Heart left ventricle (tissue), 16 donors: ENCODE measurements around the gene SLC6A13. TPM values are rescaled to one million over a fixed set of nuclear protein-coding genes. Genes with fewer than 3 reads are reported as not detected.
A peak's percentile ranks its signal among the peaks of the same experiment; 100 is the strongest.

Experiments used
- ATAC-seq, 4 donors: fragments of 200-7000 bp; cut with Tn5 transposase; one replicate each; pipeline ENCODE4 v1.9.1; 2020 to 2022; ENCODE audit warnings: moderate library complexity in 4 of 4, mild to moderate bottlenecking in 3 of 4, moderate number of reproducible peaks in 1 of 4
- DNase-seq, 5 donors: peaks; one replicate each; pipeline ENCODE4 v3.0.0-alpha.2; 2020
- H3K27ac ChIP-seq, 12 donors: fragments of 200-600 bp; sonication (generic) in 4 of 12; one replicate each; pipeline versions ENCODE4 v1.5.0 to v1.8.0; 2016 to 2022; ENCODE audit warnings: mild to moderate bottlenecking in 2 of 12
- H3K27me3 ChIP-seq, 9 donors: fragments of 200-600 bp; sonication (generic) in 2 of 9; one replicate each; pipeline versions ENCODE4 v1.5.1 to v1.8.0; 2016 to 2022; ENCODE audit warnings: mild to moderate bottlenecking in 3 of 9
- H3K36me3 ChIP-seq, 9 donors: fragments of 200-600 bp; sonication (generic) in 2 of 9; one replicate each; pipeline versions ENCODE4 v1.5.0 to v1.8.0; 2018 to 2022; ENCODE audit warnings: mild to moderate bottlenecking in 2 of 9
- H3K4me1 ChIP-seq, 12 donors: fragments of 200-600 bp; sonication (generic) in 4 of 12; one replicate each; pipeline versions ENCODE4 v1.5.0 to v1.8.0; 2016 to 2022; ENCODE audit warnings: mild to moderate bottlenecking in 3 of 12
- H3K4me3 ChIP-seq, 12 donors: fragments of 200-600 bp; sonication (generic) in 4 of 12; one replicate each; pipeline versions ENCODE4 v1.5.0 to v1.8.0; 2017 to 2022; ENCODE audit warnings: mild to moderate bottlenecking in 9 of 12, moderate library complexity in 4 of 12
- H3K9me3 ChIP-seq, 12 donors: fragments of 200-600 bp; sonication (generic) in 4 of 12; one replicate each; pipeline versions ENCODE4 v1.5.0 to v1.8.0; 2016 to 2022; ENCODE audit warnings: mild to moderate bottlenecking in 1 of 12
- POLR2A ChIP-seq, 2 donors: fragments of 450-650 bp; IDR thresholded peaks; one replicate each; pipeline ENCODE4 v1.6.1; 2017; ENCODE audit warnings: antibody characterized with exemption in 2 of 2, mild to moderate bottlenecking in 2 of 2, moderate library complexity in 2 of 2
- WGBS, 4 donors: extraction: QIAGEN DNeasy Blood & Tissue Kit in 2 of 4; methylation state at CpG; one replicate each; pipeline versions ENCODE4 v1.1.5 to v1.1.7; 2013 to 2018; 5-methylcytosine and 5-hydroxymethylcytosine counted together
- intact Hi-C, 10 donors: fragments of 100-400 bp; cut with DNase I; formaldehyde crosslinking; loops; one replicate each; pipeline versions ENCODE4 v1.11.1 to v1.14.2; 2022
- polyA plus RNA-seq, 2 donors: library from polyadenylated mRNA; stranded (reverse); fragments of 200-250 nt; gene quantifications; one replicate each; pipeline ENCODE4 v1.2.3, GENCODE V29; 2013
- total RNA-seq, 9 donors: library from RNA; depleted of rRNA in 2 of 9; stranded (reverse); fragments of >200 nt in 2 of 9; fragmentation: NEBNext Ultra II Directional in 3 of 9; extraction: Animal tissue kit (Norgen Biotek cat#: 25700) in 3 of 9; gene quantifications; one replicate each; pipeline versions ENCODE4 v1.1.0 to v1.2.4, GENCODE V29; 2016 to 2023
- TF ChIP-seq, protein P1 (sequence below), 12 donors: fragments of 200-600 bp; sonication (generic) in 4 of 12; IDR thresholded peaks; one replicate each; pipeline versions ENCODE4 v1.5.0 to v1.8.0; 2018 to 2022; ENCODE audit warnings: antibody characterized with exemption in 12 of 12, mild to moderate bottlenecking in 5 of 12
- donor health status: ischemic (EF 13 %, LVEDD 7.1; RV severe dilation, severe dysfunction).
- donor health status: healthy with polysubstance abuse.
- donor health status: DM: no; HTN: yes; CAD: no.
- donor health status: DM: no; HTN: no; CAD: no.
- donor health status: ischemic (EF 25% LVEDD 6.9; RV normal size, moderate dysfunction).
- donor health status: ischemic (EF 25% LVEDD 5.7; RV mildly dilated, moderate dysfunction).
- donor health status: healthy.
- donor health status: DM: yes; HTN: yes; CAD: no.
- donor health status: ischemic (EF 35%, LVEDD 5.7; RV mildly dilated, moderate dysfunction).
- donor health status: nonischemic (EF 11% LVEDD 7.7; RV severe dilation, severe dysfunction).
- donor health status: DM: yes; HTN: yes; CAD: no.
- donor health status: PGD.
- donor health status: ischemic (EF 29% LVEDD 5.4; RV normal size, mild dysfunction).
- donor health status: nonischemic (EF 23%, LVEDD 6.1; RV moderate dilation, normal function).

The SLC6A13 gene
- total and polyA plus RNA-seq, 11 donors, result 0.79 to 4.6 (median 2.6) TPM

DNA sequence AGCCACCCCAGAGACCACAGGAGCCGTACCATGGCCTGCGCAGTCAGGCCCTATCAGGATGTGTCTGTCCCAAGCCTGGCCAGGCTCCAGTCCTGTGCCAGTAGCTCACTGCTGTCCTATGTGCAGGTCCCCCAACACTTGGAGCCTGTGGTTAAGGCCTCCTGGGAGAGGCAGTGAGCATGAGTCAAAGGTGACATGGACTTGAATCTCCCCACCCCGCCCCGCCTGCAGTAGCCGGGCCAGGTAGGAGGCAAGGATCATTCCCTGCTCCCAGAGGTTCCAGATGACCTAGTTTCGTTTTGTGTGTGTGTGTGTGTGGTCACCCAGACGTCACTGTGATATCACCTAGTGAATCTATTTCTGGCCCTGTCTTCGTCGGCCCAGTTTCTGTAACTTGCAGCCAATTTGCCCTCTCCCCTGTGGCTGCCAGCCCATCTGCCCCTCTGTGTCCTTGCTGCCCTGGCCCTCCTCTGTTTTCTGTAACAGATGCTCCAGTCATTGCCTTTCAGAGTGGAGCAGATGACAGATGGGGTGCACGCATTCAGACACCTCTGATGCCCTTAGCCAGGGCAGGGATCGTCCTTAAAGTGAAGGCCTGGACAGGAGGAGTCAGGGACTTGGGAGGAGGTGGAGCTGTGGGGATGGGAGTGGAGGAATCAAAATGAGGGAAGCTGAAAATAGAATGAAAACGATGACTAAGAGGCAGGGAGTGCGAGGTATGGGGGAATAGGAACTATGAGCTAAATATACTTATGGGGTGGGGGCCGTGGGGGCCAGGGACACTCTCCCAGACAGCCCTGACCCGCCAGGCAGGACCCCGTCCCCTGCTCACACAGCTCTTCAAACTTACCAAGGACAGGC, 86.1 kb downstream of the SLC6A13 start:
- H3K27me3 ChIP-seq, result no peaks in the 10 kb centered on the region
- DNase-seq, result peak; percentile 50 to 68 (median 65)
- H3K27ac ChIP-seq, result peak overlapping the region; percentile 10 to 85 (median 77)
- H3K4me3 ChIP-seq, result peak overlapping the region in 1 of 12 donors; percentile 4
- H3K36me3 ChIP-seq, result no peaks in the 10 kb centered on the region
- intact Hi-C loops, result no loop called here
- no peaks in the 10 kb centered on the region for H3K9me3 ChIP-seq
- WGBS, 4 donors, result 27 to 34% (median 31%) methylated on average over 14 to 16 of the region's 16 CpGs
- ATAC-seq, result peak; percentile 30 to 71 (median 63)
- TF ChIP-seq, protein P1, sequence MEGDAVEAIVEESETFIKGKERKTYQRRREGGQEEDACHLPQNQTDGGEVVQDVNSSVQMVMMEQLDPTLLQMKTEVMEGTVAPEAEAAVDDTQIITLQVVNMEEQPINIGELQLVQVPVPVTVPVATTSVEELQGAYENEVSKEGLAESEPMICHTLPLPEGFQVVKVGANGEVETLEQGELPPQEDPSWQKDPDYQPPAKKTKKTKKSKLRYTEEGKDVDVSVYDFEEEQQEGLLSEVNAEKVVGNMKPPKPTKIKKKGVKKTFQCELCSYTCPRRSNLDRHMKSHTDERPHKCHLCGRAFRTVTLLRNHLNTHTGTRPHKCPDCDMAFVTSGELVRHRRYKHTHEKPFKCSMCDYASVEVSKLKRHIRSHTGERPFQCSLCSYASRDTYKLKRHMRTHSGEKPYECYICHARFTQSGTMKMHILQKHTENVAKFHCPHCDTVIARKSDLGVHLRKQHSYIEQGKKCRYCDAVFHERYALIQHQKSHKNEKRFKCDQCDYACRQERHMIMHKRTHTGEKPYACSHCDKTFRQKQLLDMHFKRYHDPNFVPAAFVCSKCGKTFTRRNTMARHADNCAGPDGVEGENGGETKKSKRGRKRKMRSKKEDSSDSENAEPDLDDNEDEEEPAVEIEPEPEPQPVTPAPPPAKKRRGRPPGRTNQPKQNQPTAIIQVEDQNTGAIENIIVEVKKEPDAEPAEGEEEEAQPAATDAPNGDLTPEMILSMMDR (IDR thresholded peaks at IDR 0.05), result no peak
- no peak for TF ChIP-seq POLR2A (IDR thresholded peaks at IDR 0.05)
- peaks cover 22 to 98% (median 87%) of the 10 kb centered on the region in 12 donors for H3K4me1 ChIP-seq

- DNase-seq, result peak in 3 of 5 donors; percentile 15 to 38 (median 25)
Measured at GRCh38 chr12:175759-176158, 86.9 kb downstream of the SLC6A13 start.

GRCh38 chr12:175250-175649, 87.4 kb downstream of the SLC6A13 start:
- Histone ChIP-seq H3K4me3 (no peak overlapping the region), H3K9me3 (no peaks in the 10 kb centered on the region), H3K36me3 (no peaks in the 10 kb centered on the region), H3K27me3 (no peaks in the 10 kb centered on the region), H3K27ac (peak overlapping the region in 9 of 12 donors; percentile 30 to 85 (median 79)), H3K4me1 (peaks cover 22 to 87% (median 79%) of the 10 kb centered on the region in 12 donors)
- DNase-seq (peak; percentile 67 to 80 (median 76)), ATAC-seq (peak; percentile 28 to 53 (median 36))
- intact Hi-C loops, result no loop called here
- WGBS, 4 donors, result 14 to 31% (median 20%) methylated on average over 10 of the region's 10 CpGs
- TF ChIP-seq, protein P1 (IDR thresholded peaks at IDR 0.05), result no peak
- TF ChIP-seq POLR2A (IDR thresholded peaks at IDR 0.05), result no peak

More at GRCh38 chr12:175759-176158, 86.9 kb downstream of the SLC6A13 start:
- Histone ChIP-seq H3K4me1 (peaks cover 22 to 91% (median 82%) of the 10 kb centered on the region in 12 donors), H3K27ac (peak overlapping the region; percentile 10 to 85 (median 77)), H3K9me3 (no peaks in the 10 kb centered on the region), H3K4me3 (no peak overlapping the region), H3K27me3 (no peaks in the 10 kb centered on the region), H3K36me3 (no peaks in the 10 kb centered on the region)
- ATAC-seq, result no peak
- TF ChIP-seq, protein P1 (IDR thresholded peaks at IDR 0.05), result no peak
- TF ChIP-seq POLR2A (IDR thresholded peaks at IDR 0.05), result no peak
- 73 to 81% (median 77%) methylated on average over 14 to 16 of the region's 16 CpGs for WGBS, 4 donors
- intact Hi-C loops, result no loop called here

DNA sequence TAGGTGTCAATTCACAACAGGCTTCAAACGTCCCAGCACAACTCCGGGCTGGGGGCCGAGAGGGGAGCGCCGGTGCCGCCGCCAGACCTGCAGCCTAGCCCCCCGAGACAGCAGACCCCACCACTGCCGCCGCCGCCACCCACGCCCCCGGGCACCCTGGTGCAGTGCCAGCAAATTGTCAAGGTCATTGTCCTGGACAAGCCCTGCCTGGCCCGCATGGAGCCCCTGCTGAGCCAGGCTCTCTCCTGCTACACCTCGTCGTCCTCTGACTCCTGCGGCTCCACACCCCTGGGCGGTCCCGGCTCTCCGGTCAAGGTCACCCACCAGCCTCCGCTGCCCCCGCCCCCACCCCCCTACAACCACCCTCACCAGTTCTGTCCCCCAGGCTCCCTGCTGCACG, 88.0 kb downstream of the SLC6A13 start:
- Histone ChIP-seq H3K4me1 (peaks cover 22 to 84% (median 75%) of the 10 kb centered on the region in 12 donors), H3K27me3 (no peaks in the 10 kb centered on the region), H3K36me3 (no peaks in the 10 kb centered on the region), H3K27ac (peak overlapping the region in 6 of 12 donors; percentile 41 to 85 (median 81)), H3K9me3 (no peaks in the 10 kb centered on the region), H3K4me3 (no peak overlapping the region)
- TF ChIP-seq, protein P1 (IDR thresholded peaks at IDR 0.05), result no peak
- TF ChIP-seq POLR2A (IDR thresholded peaks at IDR 0.05), result no peak
- 47 to 64% (median 61%) methylated on average over 12 to 23 of the region's 23 CpGs for WGBS, 4 donors
- ATAC-seq, result no peak
- DNase-seq, result peak in 2 of 5 donors; percentile 28 to 62
- intact Hi-C loops, result no loop called here
